Astrocyte (in vitro differentiated cells and primary cell): ENCODE measurements around the gene CA10. TPM values are rescaled to one million over a fixed set of nuclear protein-coding genes. Genes with fewer than 3 reads are reported as not detected.

ENCODE experiments used
- DNase-seq: peaks from one replicate; pipeline ENCODE4 v3.0.0-alpha.2; 2010; ENCODE audit warnings: low read depth
- FAIRE-seq: peaks from 2 replicates; lab custom pipeline; 2011; peaks lifted over from hg19 to GRCh38; lab: Jason Lieb, UNC
- H2AFZ ChIP-seq: 2 replicates; pipeline ENCODE4 v1.6.0; 2012; ENCODE audit warnings: low read depth, low read length, inconsistent platforms
- H3K27ac ChIP-seq: 2 replicates; pipeline ENCODE4 v1.5.1; 2011; ENCODE audit warnings: low read depth, low read length, inconsistent platforms
- H3K27me3 ChIP-seq: 2 replicates; pipeline ENCODE4 v1.6.0; 2011; ENCODE audit warnings: low read length, inconsistent platforms; ENCODE audit not compliant: insufficient read depth
- H3K36me3 ChIP-seq: 2 replicates; pipeline ENCODE4 v1.5.1; 2011; ENCODE audit warnings: low read length, inconsistent platforms; ENCODE audit not compliant: insufficient read depth
- H3K4me1 ChIP-seq: 2 replicates; pipeline ENCODE4 v1.5.1; 2011; ENCODE audit warnings: low read length, inconsistent platforms; ENCODE audit not compliant: insufficient read depth
- H3K4me2 ChIP-seq: 2 replicates; pipeline ENCODE4 v1.6.0; 2012; ENCODE audit warnings: low read length, inconsistent platforms
- H3K4me3 ChIP-seq: 2 replicates; pipeline ENCODE4 v1.5.1; 2011; ENCODE audit warnings: low read depth, mild to moderate bottlenecking, low read length, inconsistent platforms; ENCODE audit not compliant: insufficient read depth
- H3K79me2 ChIP-seq: 2 replicates; pipeline ENCODE4 v1.6.0; 2012; ENCODE audit warnings: mild to moderate bottlenecking, low read length, inconsistent platforms; ENCODE audit not compliant: insufficient read depth
- H3K9ac ChIP-seq: 2 replicates; pipeline ENCODE4 v1.6.0; 2012; ENCODE audit warnings: mild to moderate bottlenecking, low read length, inconsistent platforms
- H3K9me3 ChIP-seq: 2 replicates; pipeline ENCODE4 v1.5.1; 2012; ENCODE audit warnings: low read depth, mild to moderate bottlenecking, low read length, inconsistent platforms; ENCODE audit not compliant: insufficient read depth
- H4K20me1 ChIP-seq: 2 replicates; pipeline ENCODE4 v1.6.0; 2012; ENCODE audit warnings: low read length, inconsistent platforms; ENCODE audit not compliant: insufficient read depth
- H3K27ac Mint-ChIP-seq: one replicate; pipeline ENCODE4 v1.8.0; 2021; ENCODE audit warnings: mild to moderate bottlenecking, mixed read lengths; ENCODE audit not compliant: unreplicated experiment
- H3K27me3 Mint-ChIP-seq: one replicate; pipeline ENCODE4 v1.8.0; 2021; ENCODE audit warnings: low read depth, mixed read lengths; ENCODE audit not compliant: unreplicated experiment
- H3K36me3 Mint-ChIP-seq: one replicate; pipeline ENCODE4 v1.8.0; 2021; ENCODE audit warnings: low read depth, mixed read lengths; ENCODE audit not compliant: unreplicated experiment
- H3K4me1 Mint-ChIP-seq: one replicate; pipeline ENCODE4 v1.8.0; 2021; ENCODE audit warnings: low read depth, mixed read lengths; ENCODE audit not compliant: unreplicated experiment
- H3K4me3 Mint-ChIP-seq: one replicate; pipeline ENCODE4 v1.8.0; 2021; ENCODE audit warnings: mild to moderate bottlenecking, moderate library complexity, mixed read lengths; ENCODE audit not compliant: unreplicated experiment
- H3K9me3 Mint-ChIP-seq: one replicate; pipeline ENCODE4 v1.8.0; 2021; ENCODE audit warnings: mild to moderate bottlenecking, mixed read lengths; ENCODE audit not compliant: unreplicated experiment
- EZH2 ChIP-seq: IDR thresholded peaks from 2 replicates; pipeline ENCODE4 v1.6.1; 2012; ENCODE audit warnings: mild to moderate bottlenecking, low read length, inconsistent platforms; ENCODE audit not compliant: insufficient read depth
- total RNA-seq: library from RNA; stranded (reverse); gene quantifications from 2 replicates; pipeline ENCODE4 v1.2.1, GENCODE V29; 2021
- TF ChIP-seq, protein P1 (sequence below): IDR thresholded peaks from 2 replicates; pipeline ENCODE4 v1.5.1; 2011; ENCODE audit warnings: low read depth, mild to moderate bottlenecking, inconsistent platforms, low read length, moderate library complexity; ENCODE audit not compliant: insufficient read depth

The CA10 gene
- total RNA-seq, 1 donor from 2014 or later: 0.43 TPM

DNA sequence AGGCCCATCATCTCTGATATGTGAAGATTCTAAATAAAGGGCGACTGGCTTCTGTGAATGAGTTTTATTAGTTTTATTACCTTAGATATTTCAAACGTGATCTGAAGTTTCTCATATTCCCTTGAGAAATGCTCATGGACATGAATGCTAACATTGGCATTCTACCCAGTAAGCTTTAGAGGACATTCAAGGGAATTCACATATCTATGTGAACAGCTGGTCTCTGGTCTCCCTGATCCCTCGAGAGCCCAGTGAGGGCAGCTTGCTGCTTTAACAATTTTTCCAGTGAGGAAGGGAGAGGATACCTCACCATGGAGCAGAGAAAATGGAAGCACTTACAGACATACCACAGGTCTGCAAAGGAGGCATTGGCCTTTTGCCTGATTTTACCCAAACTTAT is 312.7 kb downstream of the CA10 start:
- no peaks in the 10 kb centered on the region for H3K36me3 Mint-ChIP-seq
- H3K4me3 ChIP-seq: no peak overlapping the region
- H3K9me3 ChIP-seq: no peaks in the 10 kb centered on the region
- DNase-seq: no peak
- H3K9ac ChIP-seq: no peak overlapping the region
- no peaks in the 10 kb centered on the region for H3K36me3 ChIP-seq
- H3K4me1 Mint-ChIP-seq: peaks cover 4% of the 10 kb centered on the region
- no peak overlapping the region for H3K4me2 ChIP-seq
- H3K79me2 ChIP-seq: no peaks in the 10 kb centered on the region
- no peaks in the 10 kb centered on the region for H3K27me3 ChIP-seq
- H3K27ac Mint-ChIP-seq: no peak overlapping the region
- no peaks in the 10 kb centered on the region for H4K20me1 ChIP-seq
- H3K4me3 Mint-ChIP-seq: no peak overlapping the region
- no peak overlapping the region for H2AFZ ChIP-seq
- FAIRE-seq: no peak
- no peak overlapping the region for H3K27ac ChIP-seq
- no peaks in the 10 kb centered on the region for H3K4me1 ChIP-seq
- TF ChIP-seq, protein P1, sequence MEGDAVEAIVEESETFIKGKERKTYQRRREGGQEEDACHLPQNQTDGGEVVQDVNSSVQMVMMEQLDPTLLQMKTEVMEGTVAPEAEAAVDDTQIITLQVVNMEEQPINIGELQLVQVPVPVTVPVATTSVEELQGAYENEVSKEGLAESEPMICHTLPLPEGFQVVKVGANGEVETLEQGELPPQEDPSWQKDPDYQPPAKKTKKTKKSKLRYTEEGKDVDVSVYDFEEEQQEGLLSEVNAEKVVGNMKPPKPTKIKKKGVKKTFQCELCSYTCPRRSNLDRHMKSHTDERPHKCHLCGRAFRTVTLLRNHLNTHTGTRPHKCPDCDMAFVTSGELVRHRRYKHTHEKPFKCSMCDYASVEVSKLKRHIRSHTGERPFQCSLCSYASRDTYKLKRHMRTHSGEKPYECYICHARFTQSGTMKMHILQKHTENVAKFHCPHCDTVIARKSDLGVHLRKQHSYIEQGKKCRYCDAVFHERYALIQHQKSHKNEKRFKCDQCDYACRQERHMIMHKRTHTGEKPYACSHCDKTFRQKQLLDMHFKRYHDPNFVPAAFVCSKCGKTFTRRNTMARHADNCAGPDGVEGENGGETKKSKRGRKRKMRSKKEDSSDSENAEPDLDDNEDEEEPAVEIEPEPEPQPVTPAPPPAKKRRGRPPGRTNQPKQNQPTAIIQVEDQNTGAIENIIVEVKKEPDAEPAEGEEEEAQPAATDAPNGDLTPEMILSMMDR: no peak
- no peak for TF ChIP-seq EZH2
- peaks cover 6% of the 10 kb centered on the region for H3K27me3 Mint-ChIP-seq
- no peaks in the 10 kb centered on the region for H3K9me3 Mint-ChIP-seq

DNA sequence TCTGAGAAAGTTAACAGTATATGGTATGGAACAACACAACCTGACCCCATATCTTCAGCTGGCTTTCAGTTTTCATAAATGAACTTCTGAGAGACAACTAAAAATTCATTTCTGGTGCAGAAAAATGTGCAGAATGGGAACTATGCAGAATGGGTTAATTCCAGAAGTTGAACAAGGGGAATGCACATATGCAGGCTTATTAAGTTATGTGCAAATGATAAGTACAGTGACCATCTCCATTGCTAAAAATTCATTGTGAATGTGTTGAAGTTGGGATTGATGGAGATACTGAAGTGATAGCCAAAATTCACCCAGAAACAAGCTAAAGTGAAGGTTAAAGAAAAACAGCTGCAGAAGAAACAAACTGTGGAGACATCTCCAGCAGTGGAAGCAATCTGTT is 315.8 kb downstream of the CA10 start:
- Histone ChIP-seq H3K79me2 (no peaks in the 10 kb centered on the region), H3K4me2 (no peak overlapping the region), H3K9ac (no peak overlapping the region), H3K36me3 (no peaks in the 10 kb centered on the region), H2AFZ (no peak overlapping the region), H3K4me3 (no peak overlapping the region), H3K9me3 (no peaks in the 10 kb centered on the region), H4K20me1 (no peaks in the 10 kb centered on the region), H3K27me3 (no peaks in the 10 kb centered on the region), H3K4me1 (no peaks in the 10 kb centered on the region), H3K27ac (no peak overlapping the region)
- DNase-seq (no peak), FAIRE-seq (no peak)
- TF ChIP-seq, protein P1: no peak
- TF ChIP-seq EZH2: no peak
- H3K36me3 Mint-ChIP-seq: no peaks in the 10 kb centered on the region
- no peaks in the 10 kb centered on the region for H3K4me1 Mint-ChIP-seq
- H3K9me3 Mint-ChIP-seq: no peaks in the 10 kb centered on the region
- H3K4me3 Mint-ChIP-seq: no peak overlapping the region
- no peak overlapping the region for H3K27ac Mint-ChIP-seq
- H3K27me3 Mint-ChIP-seq: peaks cover 6% of the 10 kb centered on the region

DNA sequence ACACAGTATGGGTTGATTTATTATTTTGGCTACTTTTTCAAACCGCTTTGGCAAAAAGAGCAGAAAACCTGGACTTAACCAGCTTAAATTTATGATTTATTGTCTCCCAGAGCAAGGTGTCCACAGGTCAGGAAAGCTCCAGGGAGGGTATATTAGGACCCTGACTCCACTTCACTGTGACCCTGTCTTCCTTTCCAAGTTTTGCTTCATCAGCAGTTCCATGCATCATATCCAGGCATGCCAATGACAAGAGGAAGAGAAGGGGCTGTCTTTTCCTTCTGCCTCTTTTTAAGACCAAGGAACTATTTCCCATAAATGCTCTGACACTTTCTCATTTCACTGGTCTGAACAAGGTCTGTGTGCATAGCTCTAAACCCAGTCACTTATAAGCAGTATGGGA is 316.8 kb downstream of the CA10 start:
- Mint-ChIP-seq H3K9me3 (no peaks in the 10 kb centered on the region), H3K4me1 (no peaks in the 10 kb centered on the region), H3K27me3 (peaks cover 6% of the 10 kb centered on the region), H3K36me3 (no peaks in the 10 kb centered on the region), H3K27ac (no peak overlapping the region), H3K4me3 (no peak overlapping the region)
- no peaks in the 10 kb centered on the region for H3K9me3 ChIP-seq
- DNase-seq: no peak
- no peak overlapping the region for H2AFZ ChIP-seq
- no peak overlapping the region for H3K27ac ChIP-seq
- TF ChIP-seq, protein P1: no peak
- no peak for TF ChIP-seq EZH2
- no peaks in the 10 kb centered on the region for H3K79me2 ChIP-seq
- H3K27me3 ChIP-seq: no peaks in the 10 kb centered on the region
- H3K4me1 ChIP-seq: no peaks in the 10 kb centered on the region
- FAIRE-seq: no peak
- H3K4me2 ChIP-seq: no peak overlapping the region
- no peak overlapping the region for H3K9ac ChIP-seq
- no peaks in the 10 kb centered on the region for H3K36me3 ChIP-seq
- H4K20me1 ChIP-seq: no peaks in the 10 kb centered on the region
- no peak overlapping the region for H3K4me3 ChIP-seq
